Fibroblast of the conjunctiva (primary cell): ENCODE measurements around the gene DCAF5.
A peak's percentile ranks its signal among the peaks of the same experiment; 100 is the strongest.
"Not testable (repeated sequence)": the region's sequence is repeated elsewhere in the genome, so short reads cannot be mapped to it uniquely, and the experiment has no call there.

Experiments
- DNase-seq: peaks from one replicate; pipeline ENCODE4 v3.0.0-alpha.2; 2010; ENCODE audit warnings: low read depth

Gene DCAF5

DNA sequence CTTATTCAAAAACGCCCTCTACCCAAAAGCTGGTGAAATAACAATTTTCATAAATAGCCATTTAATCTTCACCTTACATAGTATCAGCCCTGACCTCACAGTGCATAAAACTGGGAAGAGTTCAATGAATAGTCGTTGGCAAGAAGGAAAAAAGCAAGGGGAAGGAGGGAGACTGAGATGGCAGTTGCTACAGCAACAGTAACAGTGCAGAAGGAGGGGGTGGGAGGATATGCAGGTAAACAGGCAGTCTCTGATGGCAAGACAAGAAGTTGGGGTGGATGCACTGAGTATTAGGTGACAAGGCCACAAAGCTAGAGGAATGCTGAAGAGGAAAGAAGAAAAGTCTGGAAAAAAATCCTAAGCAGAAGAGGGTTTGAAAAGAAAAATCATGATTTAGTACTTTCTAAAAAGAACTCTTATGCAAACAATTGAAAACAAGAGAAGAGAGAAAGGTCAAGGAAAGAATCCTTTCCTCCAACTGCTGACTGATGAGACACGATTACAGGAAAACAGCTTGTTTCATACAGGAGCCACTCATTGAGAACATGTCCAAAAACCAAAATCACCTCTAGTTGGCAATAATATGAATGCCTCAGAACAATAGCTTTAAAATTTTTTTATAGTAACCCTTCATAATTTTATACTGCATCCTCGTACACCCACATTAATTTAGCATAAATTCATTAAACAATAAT is 56.0 kb downstream of the DCAF5 start:
- DNase-seq = no peak

DNA sequence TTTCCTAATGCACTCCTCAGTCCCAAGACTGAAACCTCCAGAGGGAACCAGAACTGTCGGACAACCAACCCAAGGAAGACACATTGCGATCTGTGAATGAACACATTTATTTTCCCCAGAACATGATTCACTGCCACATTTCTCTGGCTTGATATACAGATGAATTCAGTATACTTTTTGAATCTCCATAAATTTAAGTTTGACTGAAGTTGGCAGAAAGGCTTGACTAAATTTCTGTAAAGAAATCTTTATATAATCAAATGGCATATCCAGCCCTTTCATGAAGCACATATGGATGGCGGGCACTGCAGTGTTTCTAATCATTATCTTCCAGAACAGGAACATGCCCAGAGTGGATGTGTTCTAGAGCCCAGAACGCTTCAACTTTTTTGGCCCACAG is 56.7 kb downstream of the DCAF5 start:
- no peak for DNase-seq

DNA sequence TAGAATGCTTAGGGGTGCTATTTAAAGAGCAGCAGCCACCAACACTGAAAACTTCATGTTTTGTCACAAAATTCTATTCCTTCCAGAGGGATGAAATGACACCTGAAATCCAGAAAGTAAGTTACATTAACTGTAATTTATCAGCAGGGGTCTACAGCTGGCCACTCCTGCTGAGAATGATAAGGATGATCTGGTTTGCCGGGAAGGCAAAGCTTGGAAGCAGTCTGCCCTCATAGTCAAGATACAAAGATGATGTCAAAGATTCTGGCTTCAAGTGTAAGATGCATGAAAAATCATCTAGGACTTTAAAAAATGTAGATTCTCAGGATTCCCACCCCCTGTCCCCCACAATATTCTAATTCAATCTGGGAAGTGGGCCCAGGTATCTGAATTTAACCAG is 58.4 kb downstream of the DCAF5 start:
- no peak for DNase-seq

DNA sequence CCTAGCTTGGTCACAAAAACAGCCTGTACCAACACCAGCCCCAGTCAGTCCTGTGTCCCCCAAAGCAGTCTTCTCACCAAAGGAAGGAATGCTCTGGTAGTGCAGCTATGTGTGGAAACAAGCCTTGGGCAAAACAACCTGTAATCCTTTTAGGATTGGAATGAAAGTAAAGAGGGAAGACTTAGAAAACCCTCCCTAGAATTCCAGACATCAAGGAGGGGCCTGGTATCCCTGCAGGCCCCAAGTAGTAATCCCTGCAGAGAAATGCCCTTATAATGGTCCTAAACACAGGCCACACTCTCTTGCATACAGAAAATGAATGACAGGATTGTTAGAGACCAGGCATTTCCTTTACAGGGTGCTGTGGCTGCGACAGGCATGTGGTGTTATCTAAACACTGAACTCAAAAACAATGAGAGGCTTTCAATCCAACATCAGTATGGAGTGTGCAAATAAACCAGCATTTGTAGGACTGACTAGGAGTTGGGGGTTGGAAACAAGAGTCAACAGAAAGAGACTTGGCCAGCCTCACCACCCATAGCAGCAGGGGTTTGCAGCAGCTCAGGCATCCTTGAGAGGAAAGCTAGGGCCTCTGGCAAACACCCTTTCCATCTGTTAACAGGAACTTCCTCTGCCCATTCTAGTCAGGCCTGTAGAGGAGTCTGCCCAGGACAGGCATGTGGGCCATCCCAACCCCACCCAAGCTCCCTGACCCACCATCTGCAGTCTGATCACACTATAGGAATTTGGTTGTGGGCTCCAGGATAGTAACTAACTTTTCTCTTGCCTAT is 59.1 kb downstream of the DCAF5 start:
- DNase-seq = no peak

DNA sequence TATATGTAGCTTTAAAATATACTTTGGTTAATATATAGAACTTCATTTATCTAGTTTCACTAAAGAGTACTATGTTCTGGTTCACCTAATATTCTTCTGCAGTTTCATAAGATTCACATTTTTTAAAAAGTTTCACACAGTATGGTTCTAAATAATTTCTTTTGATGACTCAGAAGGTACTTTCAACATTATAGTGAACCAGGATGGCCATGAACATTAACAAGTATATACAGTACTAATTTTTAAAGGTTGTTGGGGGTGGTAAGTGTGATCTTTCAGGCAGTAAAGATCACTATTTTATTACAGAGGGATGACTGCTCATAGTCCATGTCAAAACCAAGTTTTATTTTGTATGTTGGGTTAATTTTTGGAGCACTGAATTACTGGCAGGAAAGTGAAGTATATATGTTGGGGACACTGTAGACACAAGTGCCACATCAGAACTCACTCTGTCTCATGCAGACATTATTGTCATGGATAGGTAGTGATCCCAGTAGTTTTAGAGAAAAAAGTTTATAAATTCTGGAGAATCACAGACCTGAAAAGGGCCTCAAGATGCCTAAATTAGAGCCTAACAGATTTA is 60.0 kb downstream of the DCAF5 start:
- DNase-seq = no peak

DNA sequence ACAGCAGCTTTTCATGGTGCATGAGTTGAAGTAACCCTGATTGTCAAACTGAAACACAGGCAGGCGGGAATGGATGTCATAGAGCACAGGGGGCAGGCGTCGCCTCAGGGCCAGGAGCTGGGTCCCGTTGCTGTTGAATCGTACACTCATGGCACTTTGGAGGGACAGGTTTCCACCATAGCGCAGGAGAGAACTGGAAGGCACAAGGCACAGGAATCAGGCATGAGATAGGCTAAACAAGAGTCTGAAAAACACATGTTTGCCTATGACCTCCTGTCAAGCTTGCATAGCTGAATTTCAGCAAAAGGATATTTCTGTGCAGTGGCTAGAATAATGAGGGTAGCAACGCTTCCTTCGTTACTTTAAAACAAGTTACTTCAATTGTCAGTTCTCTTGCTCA is 61.2 kb downstream of the DCAF5 start:
- no peak for DNase-seq

DNA sequence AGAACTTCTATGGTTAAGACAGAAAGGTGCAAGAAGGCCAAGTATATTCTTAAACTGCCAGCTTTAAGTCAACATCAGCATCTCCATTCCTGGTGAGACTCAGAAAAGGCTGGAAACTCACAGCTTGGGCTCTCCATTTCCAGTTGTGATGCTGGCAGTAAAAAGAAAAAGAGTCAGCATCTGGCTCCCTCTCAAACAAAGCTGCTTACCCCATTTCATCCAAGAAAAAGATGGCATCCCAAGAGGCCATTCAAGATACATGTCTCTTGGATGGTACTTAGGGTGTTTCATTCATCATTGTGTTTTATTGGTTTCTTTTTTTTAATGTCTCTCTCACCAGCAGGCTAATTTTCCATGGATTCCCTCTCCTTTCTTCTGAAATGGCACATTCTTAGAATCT is 61.9 kb downstream of the DCAF5 start:
- DNase-seq = no peak

DNA sequence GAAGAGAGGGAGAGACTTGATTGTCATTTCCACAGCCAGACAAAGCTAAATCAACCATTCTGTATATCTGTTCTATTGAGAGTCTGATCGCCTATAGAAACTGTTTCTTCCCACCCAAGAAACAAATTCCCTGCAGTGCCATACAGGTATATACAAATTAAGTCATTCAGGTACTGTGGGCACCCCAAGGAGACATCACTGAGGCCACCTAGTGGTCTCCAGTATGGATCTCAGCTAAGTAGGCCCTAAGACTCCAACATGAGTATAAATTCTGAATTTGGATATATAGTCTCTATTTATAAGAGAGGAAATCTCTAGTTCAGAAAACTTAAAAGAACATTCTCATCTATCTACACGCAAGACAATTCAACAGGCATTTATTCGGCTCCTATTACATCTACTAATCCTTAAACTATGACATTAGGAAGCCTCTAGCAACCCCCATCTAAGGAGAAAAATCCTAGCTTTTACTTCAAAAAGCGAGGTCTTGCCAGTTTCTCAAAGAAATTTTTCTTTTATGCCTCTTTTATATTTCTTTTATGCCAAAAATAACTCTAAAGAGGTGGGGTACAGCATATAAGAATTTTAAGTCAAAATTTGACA is 62.6 kb downstream of the DCAF5 start:
- peak; percentile 20 for DNase-seq

DNA sequence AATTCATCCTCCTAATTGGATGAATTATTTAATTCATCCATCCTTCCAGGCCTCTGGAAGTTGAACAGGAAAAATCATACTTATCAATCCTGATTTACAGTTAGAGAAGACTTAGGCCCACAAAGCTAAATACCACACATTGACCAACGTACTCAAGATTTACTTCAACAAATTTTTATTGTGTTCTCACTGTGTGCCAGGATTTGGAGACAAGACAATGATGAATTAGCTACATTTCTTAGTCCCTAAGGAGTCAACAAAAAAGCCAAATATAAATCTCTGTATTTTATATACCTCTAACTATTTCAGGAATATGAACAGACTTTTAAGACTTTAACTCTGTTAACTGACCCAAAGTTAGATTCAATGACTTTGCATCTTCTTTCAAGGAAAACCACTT is 63.9 kb downstream of the DCAF5 start:
- DNase-seq = no peak

DNA sequence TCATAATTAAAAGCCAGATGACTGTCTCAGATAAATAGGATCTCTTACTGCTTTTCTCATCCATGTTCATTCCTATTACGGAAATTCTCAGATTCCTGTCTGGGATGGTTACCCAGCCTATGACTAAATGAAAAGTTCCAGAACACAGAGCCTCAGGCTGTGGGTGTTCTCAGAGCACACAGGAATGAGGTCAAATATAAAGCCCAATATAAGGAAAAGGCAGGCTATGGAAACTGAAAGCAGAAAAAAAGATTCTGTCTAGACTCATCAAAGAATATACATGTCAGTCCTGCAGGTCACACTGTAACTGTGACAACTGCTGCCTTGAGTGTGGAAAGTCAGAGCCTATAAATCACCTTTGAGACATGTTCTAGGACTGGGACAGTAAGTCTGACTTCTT is 64.3 kb downstream of the DCAF5 start:
- DNase-seq = no peak

DNA sequence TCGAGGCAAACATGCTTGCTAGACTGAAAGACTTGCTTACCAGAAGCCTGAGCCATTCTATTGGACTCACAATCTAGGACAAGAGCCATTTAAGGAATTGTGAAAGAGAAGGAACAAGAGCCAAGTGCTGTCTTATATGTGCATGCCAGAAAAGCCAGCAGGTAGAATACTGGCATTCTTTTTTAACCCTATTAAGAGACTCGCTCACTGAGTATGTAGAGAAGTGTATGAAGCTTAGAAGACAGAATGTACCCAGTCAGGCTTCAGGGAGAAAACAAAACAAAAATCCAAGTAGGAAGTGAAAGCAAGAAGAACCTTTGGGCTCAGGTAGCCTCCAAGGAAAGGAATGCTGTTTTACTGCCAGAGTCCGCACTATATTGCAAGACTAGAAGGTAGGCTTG is 65.9 kb downstream of the DCAF5 start:
- DNase-seq = no peak

DNA sequence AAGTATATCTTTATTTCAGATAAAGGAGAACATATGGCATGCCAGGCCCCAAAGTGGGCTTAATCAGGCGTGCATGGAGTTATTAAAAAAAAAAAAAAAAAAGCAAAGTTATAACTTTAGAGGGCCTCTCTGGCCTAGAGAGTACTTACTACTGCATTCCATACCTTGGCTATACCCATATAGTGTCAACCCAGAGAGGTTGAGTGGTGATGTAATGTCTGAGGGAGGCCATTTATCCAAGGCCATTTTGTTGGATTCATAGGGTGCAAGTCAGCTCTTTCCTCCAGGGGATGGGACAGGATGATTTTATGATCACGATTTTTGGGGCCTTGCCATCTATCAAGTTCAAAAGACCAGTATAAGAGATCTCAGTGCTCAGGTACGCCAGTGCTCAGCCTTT is 66.4 kb downstream of the DCAF5 start:
- no peak for DNase-seq

DNA sequence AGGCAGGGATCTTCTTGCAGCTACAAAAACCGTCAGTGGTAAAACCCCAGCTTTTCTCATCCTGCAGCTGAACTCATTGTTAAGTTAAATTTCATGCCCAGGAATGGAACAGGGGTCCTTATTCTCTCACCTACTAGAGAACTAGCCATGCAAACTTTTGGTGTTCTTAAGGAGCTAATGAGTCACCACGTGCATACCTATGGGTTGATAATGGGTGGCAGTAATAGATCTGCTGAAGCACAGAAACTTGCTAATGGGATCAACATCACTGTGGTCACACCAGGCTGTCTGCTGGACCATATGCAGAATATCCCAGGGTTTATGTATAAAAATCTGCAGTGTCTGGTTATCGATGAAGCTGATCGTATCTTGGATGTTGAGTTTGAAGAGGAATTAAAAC is 68.9 kb downstream of the DCAF5 start:
- no peak for DNase-seq

DNA sequence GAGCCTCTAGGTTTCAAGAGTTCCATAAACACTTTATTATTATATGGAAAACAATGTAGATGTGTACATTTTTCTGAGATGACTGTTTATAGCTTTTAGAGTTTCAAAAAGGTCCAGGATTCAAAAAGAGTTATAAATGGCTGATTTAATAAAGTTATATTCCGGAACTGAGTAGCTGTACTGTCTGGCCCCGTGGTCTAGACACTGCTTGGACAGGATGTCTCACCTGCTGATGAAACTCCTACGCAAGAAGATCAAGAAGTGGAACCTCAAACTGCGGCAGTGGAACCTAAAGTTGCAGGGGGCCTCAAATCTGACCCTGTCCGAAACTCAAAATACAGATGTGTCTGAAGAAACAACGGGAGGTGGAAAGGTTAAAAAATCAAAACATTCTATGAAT is 69.7 kb downstream of the DCAF5 start:
- DNase-seq = no peak

DNA sequence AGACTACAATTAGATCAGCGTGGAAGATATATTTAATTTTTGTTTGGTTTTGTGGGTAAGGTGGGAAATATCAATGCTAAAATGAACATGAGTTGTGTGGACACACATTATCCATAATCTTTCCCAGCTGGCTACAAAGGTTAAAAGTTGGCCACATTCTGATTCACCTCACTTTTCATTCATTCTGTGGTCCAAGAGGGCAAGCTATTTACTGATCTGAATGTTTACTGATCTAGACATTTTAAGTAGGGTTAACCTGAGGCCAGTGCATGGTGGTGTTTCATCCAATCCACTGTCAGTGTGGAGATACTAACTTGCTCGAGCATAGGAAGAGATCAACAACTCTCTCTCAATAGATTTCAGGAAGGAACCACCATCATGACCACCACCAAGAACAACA is 71.6 kb downstream of the DCAF5 start:
- no peak for DNase-seq

DNA sequence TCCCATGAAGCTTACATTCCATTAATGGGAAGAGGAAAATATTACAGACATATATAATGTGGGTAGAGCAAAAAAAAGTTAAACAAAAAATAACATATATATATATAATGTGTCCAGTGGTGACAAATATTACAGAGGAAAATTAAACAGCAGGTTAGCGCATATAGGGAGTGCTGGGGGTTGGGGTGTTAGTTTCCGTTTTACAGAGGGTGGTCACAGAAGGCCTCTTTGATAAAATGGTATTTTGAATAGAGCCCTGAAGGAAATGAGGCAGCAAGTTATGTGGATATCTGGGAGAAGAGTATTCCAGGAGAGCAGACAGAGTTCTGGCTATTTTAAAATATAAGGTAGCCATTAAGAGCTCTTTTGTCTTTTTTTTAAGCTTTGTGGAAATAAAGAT is 73.2 kb downstream of the DCAF5 start:
- DNase-seq = no peak

DNA sequence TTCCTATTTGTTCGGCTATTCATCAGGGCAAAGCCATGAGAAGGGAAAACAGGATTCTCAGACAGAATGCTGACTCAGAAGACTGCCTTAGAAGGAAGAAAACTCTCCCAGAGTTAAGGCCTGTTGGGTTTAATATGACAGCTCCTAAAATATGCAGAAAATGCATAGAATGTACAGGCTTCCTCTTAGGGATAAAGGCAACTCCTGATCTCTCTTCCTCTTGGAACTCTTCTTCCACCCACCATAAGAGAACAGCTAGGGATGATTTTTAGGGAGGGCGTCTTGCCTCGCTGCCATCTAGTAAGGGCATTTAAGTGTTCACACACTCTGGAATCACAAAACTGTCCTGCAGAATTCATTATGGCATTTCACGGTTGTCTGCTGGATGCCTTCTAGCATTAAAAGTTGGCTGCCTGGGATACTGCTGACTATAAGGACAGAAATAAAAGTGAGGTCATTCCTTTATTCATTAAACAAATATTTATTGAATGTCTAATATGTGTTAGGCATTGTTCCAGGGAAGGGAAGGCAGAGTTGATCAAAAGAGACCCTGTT is 73.7 kb downstream of the DCAF5 start:
- no peak for DNase-seq

DNA sequence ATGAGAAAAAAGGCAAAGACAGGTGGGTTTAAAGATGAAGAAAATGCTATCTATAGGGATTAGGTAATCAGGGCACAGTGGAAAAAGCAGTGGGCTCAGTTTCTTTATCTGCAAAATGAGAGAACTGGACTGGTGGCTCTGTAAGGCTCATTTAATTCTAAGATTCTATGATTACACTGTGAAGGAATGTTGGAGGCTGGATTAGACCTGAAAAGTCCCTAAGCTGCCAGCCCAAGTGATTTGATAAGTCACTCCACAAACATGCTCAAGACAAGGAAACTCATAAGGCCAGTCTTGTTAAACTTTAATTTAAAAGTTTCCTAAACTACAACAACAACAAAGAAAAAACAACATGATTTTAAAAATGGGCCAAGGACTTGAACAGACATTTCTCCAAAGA is 75.1 kb downstream of the DCAF5 start:
- DNase-seq = peak; percentile 51

DNA sequence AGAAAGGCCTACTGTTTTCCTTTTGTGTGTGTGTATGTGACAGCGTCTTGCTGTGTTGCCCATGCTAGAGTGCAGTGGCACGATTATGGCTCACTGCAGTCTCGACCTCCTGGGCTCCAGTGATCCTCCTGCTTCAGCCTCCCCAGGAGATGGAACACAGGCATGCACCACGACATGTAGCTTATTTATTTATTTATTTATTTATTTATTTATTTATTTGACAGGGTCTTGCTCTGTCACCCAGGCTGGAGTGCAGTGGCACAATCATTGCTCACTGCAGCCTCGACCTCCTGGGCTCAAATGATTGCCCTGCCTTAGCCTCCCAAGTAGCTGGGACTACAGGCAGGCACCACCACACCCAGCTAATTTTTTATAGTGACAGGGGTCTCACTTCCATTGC is 75.7 kb downstream of the DCAF5 start:
- DNase-seq = not testable (repeated sequence)

DNA sequence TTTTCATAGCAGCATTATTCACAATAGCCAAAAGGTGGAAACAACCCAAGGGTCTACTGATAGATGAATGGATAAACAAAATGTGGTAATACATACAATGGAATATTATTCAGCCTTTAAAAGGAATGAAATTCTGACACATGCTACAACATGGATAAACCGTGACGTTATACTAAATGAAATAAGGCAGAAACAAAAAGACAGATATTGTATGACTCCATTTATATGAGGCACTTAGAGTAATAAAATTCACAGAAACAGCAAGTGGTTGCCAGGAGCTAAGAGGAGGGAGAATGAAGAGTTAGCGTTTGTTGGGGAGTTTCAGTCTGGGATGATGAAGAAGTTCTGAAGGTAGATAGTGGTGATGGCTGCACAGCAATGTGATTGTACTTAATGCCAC is 76.6 kb downstream of the DCAF5 start:
- DNase-seq = no peak

DNA sequence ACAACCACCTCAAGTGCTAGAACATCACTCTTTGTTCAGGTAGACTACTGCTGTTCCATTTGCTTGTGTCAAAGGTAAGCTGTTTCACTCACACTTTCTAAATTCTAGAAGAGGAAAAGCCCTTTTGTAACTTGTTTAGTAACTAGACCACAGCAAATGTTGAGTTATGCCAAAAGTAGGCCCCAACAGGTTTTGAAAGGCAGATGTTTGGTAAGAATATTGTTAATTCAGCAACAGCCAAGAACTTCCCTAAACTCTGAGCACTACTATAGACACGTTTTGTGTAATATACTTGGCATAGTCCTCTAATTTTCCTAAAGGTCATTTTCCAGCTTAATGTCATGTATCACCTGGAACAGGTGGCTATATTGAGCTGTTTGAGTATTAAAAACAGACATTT is 79.0 kb downstream of the DCAF5 start:
- no peak for DNase-seq

DNA sequence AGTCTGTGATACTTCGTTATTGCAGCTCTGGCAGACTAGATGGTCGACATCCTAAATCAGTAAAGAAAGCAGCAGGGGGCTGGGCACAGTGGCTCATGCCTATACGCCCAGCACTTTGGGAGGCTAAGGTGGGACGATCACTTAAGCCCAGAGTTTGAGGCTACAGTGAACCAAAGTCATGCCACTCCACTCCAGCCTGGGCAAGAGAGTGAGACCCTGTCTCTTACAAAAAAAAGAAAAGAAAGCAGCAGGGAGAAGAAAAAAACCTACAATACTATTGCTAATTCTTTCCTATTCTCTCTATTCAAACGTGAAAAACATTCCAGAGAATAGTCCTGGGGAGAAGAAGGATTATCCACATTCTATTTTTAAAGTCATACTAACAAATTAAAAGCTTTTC is 79.5 kb downstream of the DCAF5 start:
- DNase-seq = no peak

DNA sequence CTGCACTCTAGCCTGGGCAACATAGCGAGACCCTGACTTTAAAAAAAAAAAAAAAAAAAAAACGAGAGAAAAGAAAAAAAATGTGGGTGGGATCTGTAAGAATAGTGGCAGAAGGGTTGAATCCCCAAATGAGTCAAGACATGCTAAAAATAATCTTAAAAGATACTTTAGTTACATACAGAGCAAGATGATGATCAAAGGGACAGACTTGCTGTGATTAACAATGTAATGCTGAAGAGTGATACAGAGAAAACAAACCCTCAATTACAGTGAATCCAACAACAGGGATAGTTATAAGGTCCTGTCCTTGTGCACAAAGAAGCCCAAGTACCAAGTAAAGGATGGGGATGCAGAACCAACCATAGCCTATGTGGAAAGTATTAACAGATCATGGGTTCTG is 80.3 kb downstream of the DCAF5 start:
- DNase-seq = no peak
